ENCODE results near the gene NEDD9.

DNA sequence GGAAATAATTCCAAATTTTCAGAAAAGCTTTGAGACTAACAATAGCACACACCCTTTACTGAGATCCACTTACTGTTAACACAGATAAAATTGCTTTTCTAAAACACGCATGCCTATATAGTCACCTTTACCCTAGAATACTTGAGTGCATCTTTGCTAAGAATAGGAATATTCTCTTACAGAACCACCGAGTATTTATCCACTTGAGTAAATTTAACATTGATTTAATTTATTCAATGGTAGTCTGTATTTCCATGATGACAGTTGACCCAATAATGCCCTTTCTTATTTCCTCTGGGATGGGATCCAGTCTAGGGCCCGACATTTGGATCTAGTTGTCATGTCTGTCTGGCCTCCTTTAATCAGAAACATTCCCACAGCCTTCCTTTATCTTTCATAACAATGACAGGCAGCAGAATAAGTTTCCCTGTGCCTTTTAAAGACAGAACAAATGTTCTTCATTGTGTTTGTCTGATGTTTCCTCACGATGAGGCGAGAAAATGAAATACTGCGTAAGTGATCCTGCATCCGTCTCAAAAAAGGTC is 64.3 kb downstream of the NEDD9 start:
- TF ChIP-seq POLR2A (IDR thresholded peaks at IDR 0.05) (no peak), POLR2AphosphoS5 (IDR thresholded peaks at IDR 0.05) (no peak)
- TF ChIP-seq, protein P1, sequence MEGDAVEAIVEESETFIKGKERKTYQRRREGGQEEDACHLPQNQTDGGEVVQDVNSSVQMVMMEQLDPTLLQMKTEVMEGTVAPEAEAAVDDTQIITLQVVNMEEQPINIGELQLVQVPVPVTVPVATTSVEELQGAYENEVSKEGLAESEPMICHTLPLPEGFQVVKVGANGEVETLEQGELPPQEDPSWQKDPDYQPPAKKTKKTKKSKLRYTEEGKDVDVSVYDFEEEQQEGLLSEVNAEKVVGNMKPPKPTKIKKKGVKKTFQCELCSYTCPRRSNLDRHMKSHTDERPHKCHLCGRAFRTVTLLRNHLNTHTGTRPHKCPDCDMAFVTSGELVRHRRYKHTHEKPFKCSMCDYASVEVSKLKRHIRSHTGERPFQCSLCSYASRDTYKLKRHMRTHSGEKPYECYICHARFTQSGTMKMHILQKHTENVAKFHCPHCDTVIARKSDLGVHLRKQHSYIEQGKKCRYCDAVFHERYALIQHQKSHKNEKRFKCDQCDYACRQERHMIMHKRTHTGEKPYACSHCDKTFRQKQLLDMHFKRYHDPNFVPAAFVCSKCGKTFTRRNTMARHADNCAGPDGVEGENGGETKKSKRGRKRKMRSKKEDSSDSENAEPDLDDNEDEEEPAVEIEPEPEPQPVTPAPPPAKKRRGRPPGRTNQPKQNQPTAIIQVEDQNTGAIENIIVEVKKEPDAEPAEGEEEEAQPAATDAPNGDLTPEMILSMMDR (IDR thresholded peaks at IDR 0.05), result no peak
